Superior temporal gyrus (tissue), 1 donor: ENCODE measurements around the gene LONRF2.
"Not testable (repeated sequence)": the region's sequence is repeated elsewhere in the genome, so short reads cannot be mapped to it uniquely, and the experiment has no call there.

Source experiments
- DNase-seq: peaks from one replicate; pipeline ENCODE4 v3.0.0-alpha.2; 2016; ENCODE audit errors: extremely low spot score

The LONRF2 gene

GRCh38 chr2:100256416-100256815, 65.9 kb downstream of the LONRF2 start:
- DNase-seq = no peak

GRCh38 chr2:100254646-100255210, 67.6 kb downstream of the LONRF2 start:
- no peak for DNase-seq

GRCh38 chr2:100253786-100254185, 68.5 kb downstream of the LONRF2 start:
- no peak for DNase-seq

- no peak for DNase-seq
Observed at GRCh38 chr2:100252811-100253698, 69.2 kb downstream of the LONRF2 start.

GRCh38 chr2:100250645-100251044, 71.7 kb downstream of the LONRF2 start:
- no peak for DNase-seq

- no peak for DNase-seq
Observed at GRCh38 chr2:100248971-100249370, 73.3 kb downstream of the LONRF2 start.

- DNase-seq = not testable (repeated sequence)
Observed at GRCh38 chr2:100248556-100248955, 73.7 kb downstream of the LONRF2 start.

- no peak for DNase-seq
Observed at GRCh38 chr2:100248044-100248330, 74.3 kb downstream of the LONRF2 start.

- no peak for DNase-seq
Observed at GRCh38 chr2:100247256-100248043, 74.9 kb downstream of the LONRF2 start.

GRCh38 chr2:100246163-100247145, 75.8 kb downstream of the LONRF2 start:
- DNase-seq = peak; percentile 25

GRCh38 chr2:100245681-100246080, 76.6 kb downstream of the LONRF2 start:
- DNase-seq = no peak

- DNase-seq = no peak
Observed at GRCh38 chr2:100244881-100245605, 77.3 kb downstream of the LONRF2 start.

- no peak for DNase-seq
Observed at GRCh38 chr2:100243631-100244030, 78.7 kb downstream of the LONRF2 start.

GRCh38 chr2:100242891-100243619, 79.2 kb downstream of the LONRF2 start:
- peak; percentile 53 for DNase-seq

GRCh38 chr2:100242476-100242875, 79.8 kb downstream of the LONRF2 start:
- DNase-seq = no peak

GRCh38 chr2:100241236-100241635, 81.1 kb downstream of the LONRF2 start:
- no peak for DNase-seq

GRCh38 chr2:100240386-100240785, 81.9 kb downstream of the LONRF2 start:
- DNase-seq = no peak

- DNase-seq = no peak
Observed at GRCh38 chr2:100239486-100240210, 82.7 kb downstream of the LONRF2 start.

- no peak for DNase-seq
Observed at GRCh38 chr2:100238471-100238870, 83.8 kb downstream of the LONRF2 start.
